Spleen (tissue), 11 donors: ENCODE measurements around the gene RAB3A. TPM values are rescaled to one million over a fixed set of nuclear protein-coding genes. Genes with fewer than 3 reads are reported as not detected.
A peak's percentile ranks its signal among the peaks of the same experiment; 100 is the strongest.

Experiments used
- DNase-seq: peaks from one replicate; pipeline ENCODE4 v3.0.0-alpha.2; 2020
- H3K27ac ChIP-seq, 8 donors: fragments of 200-600 bp; sonication (generic) in 7 of 8; 1 replicate in 4 of 8; 2 replicates in 4 of 8; pipeline versions ENCODE4 v1.5.0 to v1.8.0; 2016 to 2021; ENCODE audit warnings: inconsistent platforms in 4 of 8, mild to moderate bottlenecking in 4 of 8, moderate library complexity in 1 of 8
- H3K27me3 ChIP-seq, 7 donors: fragments of 200-600 bp; sonication (generic) in 6 of 7; replicated peaks in 1 of 7; 1 replicate in 4 of 7; 2 replicates in 3 of 7; pipeline versions ENCODE4 v1.5.0 to v1.8.0; 2016 to 2021; ENCODE audit warnings: inconsistent platforms in 3 of 7, mild to moderate bottlenecking in 1 of 7
- H3K36me3 ChIP-seq, 6 donors: fragments of 200-600 bp; sonication (generic) in 5 of 6; 1 replicate in 4 of 6; 2 replicates in 2 of 6; pipeline versions ENCODE4 v1.5.0 to v1.8.0; 2016 to 2021; ENCODE audit warnings: inconsistent platforms in 2 of 6
- H3K4me1 ChIP-seq, 6 donors: fragments of 200-600 bp; sonication (generic) in 5 of 6; 1 replicate in 3 of 6; 2 replicates in 3 of 6; pipeline versions ENCODE4 v1.5.0 to v1.8.0; 2016 to 2021; ENCODE audit warnings: inconsistent platforms in 3 of 6
- H3K4me3 ChIP-seq, 8 donors: fragments of 200-600 bp; sonication (generic) in 7 of 8; 1 replicate in 4 of 8; 2 replicates in 4 of 8; pipeline versions ENCODE4 v1.5.0 to v1.8.0; 2016 to 2021; ENCODE audit warnings: inconsistent platforms in 4 of 8, mild to moderate bottlenecking in 4 of 8, moderate library complexity in 2 of 8
- H3K9me3 ChIP-seq, 8 donors: fragments of 200-600 bp; sonication (generic) in 7 of 8; 1 replicate in 4 of 8; 2 replicates in 4 of 8; pipeline versions ENCODE4 v1.5.0 to v1.8.0; 2016 to 2021; ENCODE audit warnings: inconsistent platforms in 4 of 8
- CTCF ChIP-seq, 11 experiments: fragments of 200-600 bp in 7 of 11; fragments of 450-650 bp in 4 of 11; sonication (generic) in 4 of 11; IDR thresholded peaks in 8 of 11; conservative IDR thresholded peaks in 3 of 11; 1 replicate in 7 of 11; 2 replicates in 4 of 11; pipeline versions ENCODE4 v1.4.0 to v1.8.0; 2016 to 2021; ENCODE audit warnings: antibody characterized with exemption in 11 of 11, inconsistent platforms in 4 of 11, mild to moderate bottlenecking in 1 of 11
- POLR2A ChIP-seq, 3 donors: fragments of 450-650 bp; IDR thresholded peaks; one replicate each; pipeline ENCODE4 v1.5.1; 2017; ENCODE audit warnings: antibody characterized with exemption in 3 of 3, mild to moderate bottlenecking in 1 of 3
- POLR2AphosphoS5 ChIP-seq, 3 donors: sonication (generic); formaldehyde crosslinking; IDR thresholded peaks; one replicate each; pipeline ENCODE4 v1.5.1; 2017; ENCODE audit warnings: antibody characterized with exemption in 3 of 3
- WGBS, 5 donors: extraction: QIAGEN DNeasy Blood & Tissue Kit in 3 of 5; methylation state at CpG; one replicate each; pipeline versions ENCODE4 v1.1.5 to v1.1.7; 2013 to 2018; 5-methylcytosine and 5-hydroxymethylcytosine counted together
- intact Hi-C: fragments of 100-400 bp; cut with DNase I; formaldehyde crosslinking; loops from one replicate; pipeline ENCODE4 v1.15.0; 2023; ENCODE audit warnings: low total_unique reads
- polyA plus RNA-seq, 3 donors: library from polyadenylated mRNA; stranded (reverse); fragments of 200-250 nt; gene quantifications; one replicate each; pipeline ENCODE4 v1.2.1, GENCODE V29; 2013
- total RNA-seq, 7 donors: library from RNA; depleted of rRNA in 3 of 7; stranded (reverse); fragments of >200 nt in 3 of 7; fragmentation: NEBNext Ultra II Directional in 4 of 7; extraction: Animal tissue kit (Norgen Biotek cat#: 25700) in 4 of 7; gene quantifications; one replicate each; pipeline versions ENCODE4 v1.1.0 to v1.2.1, GENCODE V29; 2016 to 2021
- donor health status: healthy with polysubstance abuse.
- donor health status: DM: no; HTN: no; CAD: no; lungs with moderate emphysema.
- donor health status: DM: no; HTN: no; CAD: no.
- donor health status: Bipolar disorder and iron deficiency.
- donor health status: healthy.
- donor health status: DM: no; HTN: no; CAD: no.
- donor health status: DM: yes; HTN: yes; CAD: no.

The RAB3A gene
- total and polyA plus RNA-seq, 10 donors = 0.72 to 6.6 (median 1.6) TPM

- 23 to 32% (median 28%) methylated on average over 15 to 18 of the region's 18 CpGs for WGBS, 5 donors
- Histone ChIP-seq H3K36me3 (peaks cover 0 to 48% (median 38%) of the 10 kb centered on the region in 6 donors), H3K4me1 (peaks cover 40 to 100% (median 85%) of the 10 kb centered on the region in 6 donors), H3K27ac (peak overlapping the region; percentile 79 to 95 (median 92)), H3K9me3 (no peaks in the 10 kb centered on the region), H3K27me3 (no peaks in the 10 kb centered on the region), H3K4me3 (peak overlapping the region in 7 of 8 donors; percentile 75 to 98 (median 82))
- TF ChIP-seq CTCF (IDR thresholded peaks at IDR 0.05 in 8 of 11, conservative IDR thresholded peaks at IDR 0.05 in 3 of 11) = no peak
- no peak for TF ChIP-seq POLR2AphosphoS5 (IDR thresholded peaks at IDR 0.05)
- no peak for TF ChIP-seq POLR2A (IDR thresholded peaks at IDR 0.05)
- DNase-seq = peak; percentile 93
- intact Hi-C loops = no loop called here
These were observed 30.7 kb downstream of the RAB3A start for GRCh38 chr19:18173054-18173571.

- Histone ChIP-seq H3K27me3 (no peaks in the 10 kb centered on the region), H3K4me1 (peaks cover 40 to 100% (median 90%) of the 10 kb centered on the region in 6 donors), H3K9me3 (no peaks in the 10 kb centered on the region), H3K4me3 (peak overlapping the region in 2 of 8 donors; percentile 94 to 98), H3K27ac (peak overlapping the region; percentile 48 to 95 (median 92)), H3K36me3 (peaks cover 0 to 48% (median 35%) of the 10 kb centered on the region in 6 donors)
- 80 to 89% (median 86%) methylated on average over 7 of the region's 7 CpGs for WGBS, 5 donors
- DNase-seq = no peak
- intact Hi-C loops = no loop called here
- TF ChIP-seq POLR2AphosphoS5 (IDR thresholded peaks at IDR 0.05) (no peak), POLR2A (IDR thresholded peaks at IDR 0.05) (no peak)
These were observed 31.4 kb downstream of the RAB3A start for GRCh38 chr19:18172331-18173053.

GRCh38 chr19:18171605-18172327 lies 32.1 kb downstream of the RAB3A start:
- H3K27ac ChIP-seq = peak overlapping the region; percentile 63 to 95 (median 92)
- H3K4me1 ChIP-seq = peaks cover 40 to 97% (median 84%) of the 10 kb centered on the region in 6 donors
- intact Hi-C loops = no loop called here
- H3K9me3 ChIP-seq = no peaks in the 10 kb centered on the region
- H3K4me3 ChIP-seq = peak overlapping the region in 1 of 8 donors; percentile 98
- no peaks in the 10 kb centered on the region for H3K27me3 ChIP-seq
- no peak for DNase-seq
- WGBS, 5 donors = 75 to 85% (median 80%) methylated on average over 7 to 8 of the region's 8 CpGs
- H3K36me3 ChIP-seq = peaks cover 0 to 48% (median 34%) of the 10 kb centered on the region in 6 donors
- peak in 2 of 3 donors; percentile 23 to 39 for TF ChIP-seq POLR2AphosphoS5 (IDR thresholded peaks at IDR 0.05)
- no peak for TF ChIP-seq POLR2A (IDR thresholded peaks at IDR 0.05)

- DNase-seq = peak; percentile 86
- intact Hi-C loops = no loop called here
- peak overlapping the region in 3 of 8 donors; percentile 3 to 58 (median 30) for H3K4me3 ChIP-seq
- H3K27ac ChIP-seq = peak overlapping the region; percentile 63 to 95 (median 92)
- H3K27me3 ChIP-seq = no peaks in the 10 kb centered on the region
- peak in 2 of 3 donors; percentile 10 to 83 for TF ChIP-seq POLR2AphosphoS5 (IDR thresholded peaks at IDR 0.05)
- TF ChIP-seq CTCF (IDR thresholded peaks at IDR 0.05 in 8 of 11, conservative IDR thresholded peaks at IDR 0.05 in 3 of 11) = no peak
- TF ChIP-seq POLR2A (IDR thresholded peaks at IDR 0.05) = peak in 1 of 3 donors; percentile 5
- peaks cover 0 to 48% (median 35%) of the 10 kb centered on the region in 6 donors for H3K36me3 ChIP-seq
- no peaks in the 10 kb centered on the region for H3K9me3 ChIP-seq
- H3K4me1 ChIP-seq = peaks cover 40 to 87% (median 75%) of the 10 kb centered on the region in 6 donors
- WGBS, 5 donors = 33 to 43% (median 37%) methylated on average over 16 of the region's 16 CpGs
These were observed 33.1 kb downstream of the RAB3A start for GRCh38 chr19:18170714-18171255.
